22Rv1 (cell line): ENCODE results near the gene PPP2R2B.

Experiments used
- H3K27ac ChIP-seq: fragments of 450-650 bp; 2 replicates; pipeline ENCODE4 v1.5.1; 2017
- ZFX ChIP-seq: fragments of 450-650 bp; IDR thresholded peaks from 2 replicates; pipeline ENCODE4 v1.6.1; 2017; ENCODE audit warnings: antibody characterized with exemption, borderline replicate concordance
- TF ChIP-seq, protein P1 (sequence below): fragments of 450-650 bp; IDR thresholded peaks from 2 replicates; pipeline ENCODE4 v1.5.1; 2017; ENCODE audit warnings: mild to moderate bottlenecking

The PPP2R2B gene

DNA sequence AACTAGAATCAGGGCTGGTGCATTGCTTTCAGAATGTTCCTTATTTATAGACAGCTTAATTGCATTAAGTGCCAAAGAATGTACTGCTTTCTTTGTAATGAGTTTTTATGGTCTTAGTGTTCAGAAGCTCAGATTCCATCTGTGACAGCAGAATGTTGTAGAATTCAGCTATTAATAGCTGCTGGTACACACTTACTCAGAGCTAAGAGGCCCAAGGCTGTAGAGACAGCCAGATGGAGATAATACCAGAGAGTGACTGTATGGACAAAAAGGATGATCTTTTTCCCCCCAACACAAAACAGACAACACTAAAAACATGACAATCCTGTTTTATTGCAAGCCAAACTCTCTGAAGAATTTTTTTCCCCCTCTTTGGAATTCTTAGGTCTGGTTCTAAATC, 50.2 kb downstream of the PPP2R2B start:
- H3K27ac ChIP-seq, result no peak overlapping the region
- TF ChIP-seq, protein P1, sequence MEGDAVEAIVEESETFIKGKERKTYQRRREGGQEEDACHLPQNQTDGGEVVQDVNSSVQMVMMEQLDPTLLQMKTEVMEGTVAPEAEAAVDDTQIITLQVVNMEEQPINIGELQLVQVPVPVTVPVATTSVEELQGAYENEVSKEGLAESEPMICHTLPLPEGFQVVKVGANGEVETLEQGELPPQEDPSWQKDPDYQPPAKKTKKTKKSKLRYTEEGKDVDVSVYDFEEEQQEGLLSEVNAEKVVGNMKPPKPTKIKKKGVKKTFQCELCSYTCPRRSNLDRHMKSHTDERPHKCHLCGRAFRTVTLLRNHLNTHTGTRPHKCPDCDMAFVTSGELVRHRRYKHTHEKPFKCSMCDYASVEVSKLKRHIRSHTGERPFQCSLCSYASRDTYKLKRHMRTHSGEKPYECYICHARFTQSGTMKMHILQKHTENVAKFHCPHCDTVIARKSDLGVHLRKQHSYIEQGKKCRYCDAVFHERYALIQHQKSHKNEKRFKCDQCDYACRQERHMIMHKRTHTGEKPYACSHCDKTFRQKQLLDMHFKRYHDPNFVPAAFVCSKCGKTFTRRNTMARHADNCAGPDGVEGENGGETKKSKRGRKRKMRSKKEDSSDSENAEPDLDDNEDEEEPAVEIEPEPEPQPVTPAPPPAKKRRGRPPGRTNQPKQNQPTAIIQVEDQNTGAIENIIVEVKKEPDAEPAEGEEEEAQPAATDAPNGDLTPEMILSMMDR, result no peak
- no peak for TF ChIP-seq ZFX

DNA sequence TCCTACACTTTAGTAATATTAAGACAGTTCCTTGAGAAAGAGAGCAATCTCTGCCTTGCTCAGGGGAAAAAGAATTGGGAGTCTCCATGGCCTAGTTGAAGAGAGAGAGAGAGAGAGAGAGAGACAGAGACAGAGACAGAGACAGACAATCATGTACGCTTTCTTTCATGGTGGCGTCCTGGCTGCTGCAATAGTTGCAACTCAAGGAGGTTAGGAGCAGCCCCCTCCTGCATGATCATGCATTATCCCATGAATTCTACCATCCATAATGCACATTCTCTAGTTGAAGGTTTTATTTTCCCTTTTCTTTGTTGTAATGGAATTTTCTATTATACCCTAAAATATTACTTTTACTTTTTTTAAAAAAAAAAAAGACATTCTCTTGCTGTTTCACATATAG, 50.7 kb downstream of the PPP2R2B start:
- TF ChIP-seq, protein P1, result no peak

DNA sequence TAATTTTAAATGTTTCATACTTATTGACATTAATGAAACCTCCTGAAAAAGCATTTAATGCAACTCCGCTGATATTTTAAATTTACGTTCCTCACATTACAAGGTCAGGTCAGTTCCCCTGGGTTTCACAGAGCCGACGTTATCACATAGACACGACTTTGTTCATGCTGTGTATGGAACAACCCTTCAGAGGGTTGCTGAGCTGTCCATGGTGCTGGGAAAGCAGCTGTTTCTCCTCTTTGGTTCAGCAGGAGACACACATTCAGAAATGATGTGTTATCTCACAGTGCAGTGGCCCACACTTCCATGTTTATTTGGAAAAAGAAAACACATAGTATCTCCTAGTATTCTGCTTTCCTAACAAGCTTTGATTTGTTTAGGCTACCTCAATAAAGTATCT, 53.5 kb downstream of the PPP2R2B start:
- TF ChIP-seq, protein P1, result no peak
- TF ChIP-seq ZFX, result no peak
- no peak overlapping the region for H3K27ac ChIP-seq

More for the DNA sequence above, 50.7 kb downstream of the PPP2R2B start:
- no peak overlapping the region for H3K27ac ChIP-seq

DNA sequence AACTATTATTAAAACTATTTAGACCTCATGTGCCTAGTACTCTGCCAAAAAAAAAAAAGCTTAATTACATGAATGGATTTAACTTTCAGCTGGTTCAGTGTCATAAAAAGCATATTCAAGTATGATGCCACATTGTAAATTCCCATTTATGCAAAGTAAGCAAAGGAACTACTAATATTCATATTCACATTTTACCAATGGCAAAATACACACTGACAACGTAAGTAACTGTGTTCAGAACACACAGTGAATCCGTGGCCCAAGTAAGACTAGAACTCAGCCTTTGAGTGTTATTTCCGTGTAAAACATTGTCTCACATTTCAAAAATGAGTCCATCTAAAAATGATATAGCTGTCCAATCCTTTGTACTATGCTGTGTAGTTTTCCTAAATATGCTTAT, 56.8 kb downstream of the PPP2R2B start:
- TF ChIP-seq, protein P1, result no peak
- no peak for TF ChIP-seq ZFX
- H3K27ac ChIP-seq, result no peak overlapping the region

DNA sequence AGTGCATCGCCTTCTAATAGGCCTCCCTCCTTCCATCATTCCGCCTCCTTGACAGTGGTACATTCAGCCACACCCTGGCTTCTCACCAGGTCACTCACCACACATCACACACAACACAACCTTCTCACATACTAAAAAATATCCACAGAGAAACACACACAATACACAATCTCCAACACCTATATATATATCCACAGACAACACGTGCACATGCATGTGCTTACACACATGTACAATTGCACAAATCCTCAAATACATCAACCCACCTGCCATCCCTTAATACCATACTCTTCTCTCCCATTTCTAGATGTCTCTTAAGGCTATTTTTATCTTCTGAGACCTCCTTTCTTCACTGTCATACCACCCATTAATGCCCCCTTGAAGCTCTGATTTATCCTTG, 57.6 kb downstream of the PPP2R2B start:
- no peak overlapping the region for H3K27ac ChIP-seq
- TF ChIP-seq, protein P1, result no peak
- no peak for TF ChIP-seq ZFX

DNA sequence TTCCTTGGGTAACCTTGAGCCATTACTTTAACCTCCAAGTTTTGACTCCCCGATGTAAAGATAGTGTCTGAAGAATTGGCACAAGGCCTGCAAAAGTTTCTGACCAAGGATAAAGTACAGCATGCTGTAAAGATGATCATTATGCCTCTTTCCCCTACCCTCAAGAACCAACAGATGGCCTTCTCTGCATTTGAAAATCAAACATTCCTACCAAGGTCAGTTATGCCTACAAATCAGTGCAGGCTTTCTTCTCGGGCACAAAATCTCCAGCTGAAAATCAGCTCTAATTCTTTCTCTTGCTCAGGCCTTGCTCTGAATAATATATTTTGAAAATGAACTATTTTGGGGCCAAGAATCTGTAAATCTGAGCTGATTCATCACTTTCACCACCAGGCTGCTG, 59.7 kb downstream of the PPP2R2B start:
- TF ChIP-seq, protein P1, result no peak
- TF ChIP-seq ZFX, result no peak
- H3K27ac ChIP-seq, result no peak overlapping the region

DNA sequence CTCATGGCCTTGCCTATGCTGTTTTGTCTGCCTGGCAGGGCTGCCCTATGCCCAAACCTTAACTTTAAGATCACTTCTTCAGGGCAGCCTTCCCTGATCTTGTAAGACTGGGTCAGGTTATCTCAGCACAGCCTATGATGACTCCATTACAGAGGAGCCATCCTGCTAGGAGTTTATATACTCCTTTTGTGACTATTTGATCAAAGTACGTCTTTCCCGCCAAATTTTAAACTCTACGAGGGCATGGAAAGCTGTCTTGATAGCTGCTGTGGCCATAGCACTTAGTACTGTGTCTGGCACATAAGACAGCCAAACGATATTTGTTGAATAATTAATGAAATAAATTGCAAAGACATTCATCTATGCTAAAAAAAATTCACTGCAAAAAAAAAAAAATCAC, 60.6 kb downstream of the PPP2R2B start:
- no peak overlapping the region for H3K27ac ChIP-seq
- TF ChIP-seq ZFX, result no peak
- TF ChIP-seq, protein P1, result no peak
